Liver (tissue), 9 donors: Measurements from ENCODE around the gene CHMP4A. TPM values are rescaled to one million over a fixed set of nuclear protein-coding genes. Genes with fewer than 3 reads are reported as not detected.

ENCODE experiments used
- DNase-seq: peaks from one replicate; pipeline ENCODE4 v3.0.0-alpha.2; 2017; ENCODE audit warnings: low spot score
- H3K27ac ChIP-seq, 2 donors: one replicate each; pipeline ENCODE4 v1.7.0; 2013; ENCODE audit warnings: inconsistent platforms in 2 of 2, low read length in 2 of 2, control low read depth in 1 of 2, low read depth in 1 of 2, mild to moderate bottlenecking in 1 of 2
- H3K27me3 ChIP-seq, 4 donors: one replicate each; pipeline versions ENCODE4 v1.6.1 to v1.7.0; 2013; ENCODE audit warnings: low read length in 3 of 4, inconsistent platforms in 1 of 4, mild to moderate bottlenecking in 1 of 4, moderate library complexity in 1 of 4; ENCODE audit not compliant: control insufficient read depth in 4 of 4, insufficient read depth in 4 of 4
- H3K36me3 ChIP-seq, 4 donors: one replicate each; pipeline versions ENCODE4 v1.6.1 to v1.7.0; 2013; ENCODE audit warnings: low read length in 3 of 4, mild to moderate bottlenecking in 3 of 4, low read depth in 1 of 4, moderate library complexity in 1 of 4; ENCODE audit not compliant: control insufficient read depth in 4 of 4, insufficient read depth in 3 of 4
- H3K4me1 ChIP-seq, 4 donors: one replicate each; pipeline versions ENCODE4 v1.6.1 to v1.7.0; 2013; ENCODE audit warnings: low read length in 3 of 4, mild to moderate bottlenecking in 3 of 4, moderate library complexity in 1 of 4; ENCODE audit not compliant: control insufficient read depth in 4 of 4, insufficient read depth in 4 of 4
- H3K4me3 ChIP-seq, 3 donors: one replicate each; pipeline versions ENCODE4 v1.6.1 to v1.7.0; 2013; ENCODE audit warnings: low read length in 3 of 3, control low read depth in 1 of 3, low read depth in 1 of 3, mild to moderate bottlenecking in 1 of 3
- H3K9ac ChIP-seq, 2 donors: one replicate each; pipeline ENCODE4 v1.7.0; 2013; ENCODE audit warnings: low read length in 2 of 2, mild to moderate bottlenecking in 2 of 2, moderate library complexity in 2 of 2, control low read depth in 1 of 2, low read depth in 1 of 2
- H3K9me3 ChIP-seq, 4 donors: one replicate each; pipeline versions ENCODE4 v1.6.1 to v1.7.0; 2013; ENCODE audit warnings: low read length in 3 of 4; ENCODE audit not compliant: control insufficient read depth in 4 of 4
- ATF3 ChIP-seq: IDR thresholded peaks from 2 replicates; pipeline ENCODE4 v1.6.1; 2016; ENCODE audit warnings: antibody characterized with exemption
- CTCF ChIP-seq: fragments of 150-350 bp; IDR thresholded peaks from 2 replicates; pipeline ENCODE4 v1.5.1; 2017; ENCODE audit warnings: improper control_type of control experiment, low read depth, low read length; ENCODE audit not compliant: missing input control
- EGR1 ChIP-seq, 2 donors: IDR thresholded peaks; 2 replicates each; pipeline ENCODE4 v1.6.1; 2016 to 2018; ENCODE audit warnings: antibody characterized with exemption in 2 of 2, low read depth in 2 of 2
- FOXA1 ChIP-seq: IDR thresholded peaks from 2 replicates; pipeline ENCODE4 v1.6.1; 2016; ENCODE audit warnings: antibody characterized with exemption
- FOXA2 ChIP-seq: IDR thresholded peaks from 2 replicates; pipeline ENCODE4 v1.6.1; 2016; ENCODE audit warnings: antibody characterized with exemption
- GABPA ChIP-seq, 2 donors: IDR thresholded peaks in 1 of 2; conservative IDR thresholded peaks in 1 of 2; 2 replicates each; pipeline ENCODE4 v1.6.1; 2016; ENCODE audit warnings: antibody characterized with exemption in 2 of 2, mild to moderate bottlenecking in 1 of 2, moderate library complexity in 1 of 2
- HNF4A ChIP-seq, 2 donors: conservative IDR thresholded peaks; 2 replicates each; pipeline ENCODE4 v1.6.1; 2016; ENCODE audit warnings: antibody characterized with exemption in 2 of 2, mild to moderate bottlenecking in 2 of 2
- HNF4G ChIP-seq: IDR thresholded peaks from 2 replicates; pipeline ENCODE4 v1.6.1; 2016; ENCODE audit warnings: antibody characterized with exemption
- JUND ChIP-seq, 2 donors: IDR thresholded peaks; 2 replicates each; pipeline ENCODE4 v1.6.1; 2016; ENCODE audit warnings: antibody characterized with exemption in 2 of 2
- MAX ChIP-seq: IDR thresholded peaks from 2 replicates; pipeline ENCODE4 v1.6.1; 2016; ENCODE audit warnings: antibody characterized with exemption
- NR2F2 ChIP-seq: IDR thresholded peaks from 2 replicates; pipeline ENCODE4 v1.6.1; 2016; ENCODE audit warnings: antibody characterized with exemption
- RAD21 ChIP-seq, 2 donors: IDR thresholded peaks; 2 replicates each; pipeline ENCODE4 v1.6.1; 2016; ENCODE audit warnings: antibody characterized with exemption in 2 of 2, mild to moderate bottlenecking in 2 of 2
- REST ChIP-seq: IDR thresholded peaks from 2 replicates; pipeline ENCODE4 v1.6.1; 2016; ENCODE audit warnings: antibody characterized with exemption, mild to moderate bottlenecking
- RXRA ChIP-seq, 2 donors: IDR thresholded peaks; 2 replicates each; pipeline ENCODE4 v1.6.1; 2017 to 2018; ENCODE audit warnings: antibody characterized with exemption in 2 of 2, mild to moderate bottlenecking in 1 of 2
- SP1 ChIP-seq: IDR thresholded peaks from 2 replicates; pipeline ENCODE4 v1.6.1; 2018; ENCODE audit warnings: antibody characterized with exemption, mild to moderate bottlenecking
- TAF1 ChIP-seq: conservative IDR thresholded peaks from 2 replicates; pipeline ENCODE4 v1.6.1; 2016; ENCODE audit warnings: antibody characterized with exemption, mild to moderate bottlenecking
- YY1 ChIP-seq: IDR thresholded peaks from 2 replicates; pipeline ENCODE4 v1.6.1; 2016; ENCODE audit warnings: antibody characterized with exemption, mild to moderate bottlenecking
- ZBTB33 ChIP-seq: IDR thresholded peaks from 2 replicates; pipeline ENCODE4 v1.6.1; 2016; ENCODE audit warnings: antibody characterized with exemption
- WGBS: extraction: QIAGEN DNeasy Blood & Tissue Kit; methylation state at CpG from one replicate; pipeline ENCODE4 v1.1.7; 2013; 5-methylcytosine and 5-hydroxymethylcytosine counted together
- polyA plus RNA-seq, 2 donors: library from polyadenylated mRNA; stranded (reverse) in 1 of 2; unstranded in 1 of 2; fragments of 200-250 nt in 1 of 2; fragments of >200 nt in 1 of 2; fragmentation: Nextera tagmentation in 1 of 2; extraction: Ambion mirVana in 1 of 2; gene quantifications; one replicate each; pipeline versions ENCODE4 v1.2.1 to v1.2.3, GENCODE V29; 2013 to 2015
- total RNA-seq, 2 donors: library from RNA; depleted of rRNA; stranded (reverse); fragments of >200 nt; gene quantifications; one replicate each; pipeline ENCODE4 v1.2.3, GENCODE V29; 2014
- donor health status: healthy.
- donor health status: healthy.
- donor health status: healthy.
- donor health status: healthy.
- donor health status: healthy.

CHMP4A gene
- total and polyA plus RNA-seq, 4 donors, result 14.6 to 38.7 (median 28.0) TPM

- Histone ChIP-seq H3K9me3 (no peaks in the 10 kb centered on the region), H3K4me1 (peaks cover 0 to 22% (median 14%) of the 10 kb centered on the region in 4 donors), H3K27ac (peak overlapping the region; percentile 74 to 83), H3K4me3 (no peak overlapping the region), H3K9ac (peak overlapping the region; percentile 20 to 38), H3K36me3 (peaks cover 18 to 77% (median 28%) of the 10 kb centered on the region in 4 donors), H3K27me3 (no peaks in the 10 kb centered on the region)
- 49% methylated on average over 18 of the region's 18 CpGs for WGBS
- TF ChIP-seq SP1 (peak; percentile 83), NR2F2 (no peak), MAX (no peak), HNF4A (conservative IDR thresholded peaks at IDR 0.05) (peak; percentile 81 to 91), YY1 (no peak), EGR1 (IDR thresholded peaks at IDR 0.05; ENCODE audit: low read depth in 2 of 2) (peak in 1 of 2 donors; percentile 42), ATF3 (no peak), GABPA (IDR thresholded peaks at IDR 0.05 in 1 of 2, conservative IDR thresholded peaks at IDR 0.05 in 1 of 2) (peak in 1 of 2 donors; percentile 52), FOXA2 (no peak), JUND (IDR thresholded peaks at IDR 0.05) (peak in 1 of 2 donors; percentile 62), HNF4G (peak; percentile 39), TAF1 (no peak), RAD21 (IDR thresholded peaks at IDR 0.05) (no peak), REST (peak; percentile 37), CTCF (no peak), RXRA (IDR thresholded peaks at IDR 0.05) (peak; percentile 33 to 88), ZBTB33 (no peak), FOXA1 (no peak)
- DNase-seq, result no peak
These were observed 33.1 kb downstream of the CHMP4A start for GRCh38 chr14:24179961-24180796.
